HCT116 (cell line): ENCODE results near the gene SOBP. TPM values are rescaled to one million over a fixed set of nuclear protein-coding genes. Genes with fewer than 3 reads are reported as not detected.

Source experiments
- ATAC-seq: fragments of 200-7000 bp; cut with Tn5 transposase; 2 replicates; pipeline ENCODE4 v1.9.1; 2020; ENCODE audit warnings: mild to moderate bottlenecking, moderate library complexity
- BruUV-seq: library from RNA; stranded (reverse); fragments of 400-500 nt; replicated peaks from 2 replicates; lab custom pipeline; 2021; lab: Mats Ljungman, UMichigan
- CTCF ChIA-PET: fragments of 300-600 bp; sonication (Branson Sonifier 250); formaldehyde crosslinking; loops from one replicate; lab custom pipeline; 2021; ENCODE audit warnings: antibody characterized with exemption; lab: Charles Lee
- POLR2A ChIA-PET: fragments of 300-600, 350-600 bp; sonication (Branson Sonifier 250); formaldehyde crosslinking; loops from one replicate; lab custom pipeline; 2021; ENCODE audit warnings: antibody characterized with exemption; lab: Charles Lee
- RAD21 ChIA-PET, 2 experiments: fragments of 300-600 bp; sonication (Branson Sonifier 250); formaldehyde crosslinking; loops; one replicate each; lab custom pipeline; 2023; ENCODE audit warnings: low total read pairs in 2 of 2; ENCODE audit not compliant: uncharacterized antibody in 2 of 2, unreplicated experiment in 2 of 2, low non-redundant PET in 1 of 2; lab: Charles Lee
- DNase-seq: peaks from one replicate; pipeline ENCODE4 v3.0.0-alpha.2; 2010; ENCODE audit warnings: low read depth, low spot score
- H2AFZ ChIP-seq: fragments of 200-600 bp; shearing (Covaris generic), sonication (generic); 2 replicates; pipeline ENCODE4 v1.6.1; 2017; ENCODE audit warnings: low read depth, mixed run types, mixed read lengths, antibody characterized with exemption, low read length; ENCODE audit not compliant: poor library complexity, severe bottlenecking
- H3K27ac ChIP-seq: 2 replicates; pipeline ENCODE4 v1.5.1; 2012; ENCODE audit warnings: low read depth, low read length
- H3K27me3 ChIP-seq: fragments of 200-600 bp; sonication (generic); 2 replicates; pipeline ENCODE4 v1.6.1; 2016; ENCODE audit warnings: mixed run types, low read length, mixed read lengths; ENCODE audit not compliant: insufficient read depth
- H3K36me3 ChIP-seq, 2 experiments: fragments of 200-500 bp in 1 of 2; fragments of 200-600 bp in 1 of 2; sonication (Bioruptor generic) in 1 of 2; sonication (generic) in 1 of 2; 2 replicates each; pipeline versions ENCODE4 v1.5.1 to v1.6.1; 2014 to 2016; ENCODE audit warnings: low read length in 2 of 2, inconsistent platforms in 1 of 2, mixed read lengths in 1 of 2, mixed run types in 1 of 2; ENCODE audit not compliant: insufficient read depth in 2 of 2, control insufficient read depth in 1 of 2
- H3K4me1 ChIP-seq, 2 experiments: fragments of 200-600 bp in 1 of 2; sonication (generic) in 1 of 2; 2 replicates each; pipeline versions ENCODE4 v1.5.1 to v1.6.1; 2012 to 2017; ENCODE audit warnings: low read length in 2 of 2, inconsistent platforms in 1 of 2, mild to moderate bottlenecking in 1 of 2, mixed read lengths in 1 of 2, mixed run types in 1 of 2, moderate library complexity in 1 of 2; ENCODE audit not compliant: insufficient read depth in 2 of 2, control insufficient read depth in 1 of 2
- H3K4me2 ChIP-seq: fragments of 200-600 bp; sonication (generic); 2 replicates; pipeline ENCODE4 v1.6.1; 2017; ENCODE audit warnings: mixed run types, low read length, mixed read lengths
- H3K4me3 ChIP-seq, 2 experiments: fragments of 200-600 bp in 1 of 2; sonication (generic) in 1 of 2; replicated peaks in 1 of 2; 2 replicates each; pipeline ENCODE4 v1.5.1; 2011 to 2016; ENCODE audit warnings: low read length in 2 of 2, control low read depth in 1 of 2, low read depth in 1 of 2, mild to moderate bottlenecking in 1 of 2, mixed read lengths in 1 of 2, mixed run types in 1 of 2
- H3K79me2 ChIP-seq: fragments of 200-600 bp; sonication (generic); 2 replicates; pipeline ENCODE4 v1.6.1; 2017; ENCODE audit warnings: mild to moderate bottlenecking, mixed run types, low read length, moderate library complexity, mixed read lengths; ENCODE audit not compliant: insufficient read depth
- H3K9ac ChIP-seq: fragments of 200-600 bp; sonication (generic); 2 replicates; pipeline ENCODE4 v1.6.1; 2016; ENCODE audit warnings: low read length, mixed read lengths
- H3K9me2 ChIP-seq: fragments of 200-600 bp; sonication (generic), shearing (Covaris generic); 2 replicates; pipeline ENCODE4 v1.6.1; 2017; ENCODE audit warnings: mixed run types, mild to moderate bottlenecking, moderate library complexity; ENCODE audit not compliant: insufficient read depth
- H3K9me3 ChIP-seq, 2 experiments: fragments of 200-500 bp in 1 of 2; fragments of 200-600 bp in 1 of 2; sonication (Bioruptor generic) in 1 of 2; sonication (generic) in 1 of 2; 2 replicates each; pipeline ENCODE4 v1.6.1; 2014 to 2017; ENCODE audit warnings: low read length in 2 of 2, mixed read lengths in 2 of 2, inconsistent platforms in 1 of 2, low read depth in 1 of 2, mild to moderate bottlenecking in 1 of 2, mixed run types in 1 of 2, moderate library complexity in 1 of 2; ENCODE audit not compliant: control insufficient read depth in 1 of 2, insufficient read depth in 1 of 2
- H4K20me1 ChIP-seq: fragments of 200-600 bp; sonication (generic), shearing (Covaris generic); 2 replicates; pipeline ENCODE4 v1.6.1; 2017; ENCODE audit warnings: mixed run types, mild to moderate bottlenecking, moderate library complexity; ENCODE audit not compliant: insufficient read depth
- EZH2 ChIP-seq: fragments of 200-600 bp; sonication (generic); IDR thresholded peaks from 2 replicates; pipeline ENCODE4 v1.6.1; 2017; ENCODE audit warnings: antibody characterized with exemption, mixed run types
- FOSL1 ChIP-seq: IDR thresholded peaks from 2 replicates; pipeline ENCODE4 v1.6.1; 2012; ENCODE audit warnings: low read depth
- YY1 ChIP-seq: IDR thresholded peaks from 2 replicates; pipeline ENCODE4 v1.6.1; 2011; ENCODE audit warnings: low read length, low read depth, moderate library complexity, mild to moderate bottlenecking; ENCODE audit not compliant: insufficient replicate concordance; ENCODE audit errors: extremely low read depth
- ZBTB33 ChIP-seq: IDR thresholded peaks from 2 replicates; pipeline ENCODE4 v1.6.1; 2011; ENCODE audit warnings: mild to moderate bottlenecking, low read length, moderate library complexity; ENCODE audit not compliant: insufficient replicate concordance; ENCODE audit errors: extremely low read depth
- ZFX ChIP-seq: fragments of 450-650 bp; IDR thresholded peaks from 2 replicates; pipeline ENCODE4 v1.6.1; 2017
- intact Hi-C: fragments of 100-400 bp; cut with micrococcal nuclease; formaldehyde crosslinking; loops from 2 replicates; pipeline ENCODE4 v1.10.0; 2022
- total RNA-seq: library from RNA; stranded (reverse); gene quantifications from one replicate; pipeline ENCODE4 v1.2.1, GENCODE V29; 2021; ENCODE audit not compliant: unreplicated experiment

SOBP gene
- total RNA-seq, 1 experiment from 2014 or later: 2.6 TPM

GRCh38 chr6:107556082-107556481 is 66.2 kb downstream of the SOBP start:
- no peaks in the 10 kb centered on the region for H3K9me3 ChIP-seq
- no peak overlapping the region for H3K4me2 ChIP-seq
- no peak overlapping the region for H3K27ac ChIP-seq
- H3K27me3 ChIP-seq: no peaks in the 10 kb centered on the region
- intact Hi-C loops: no loop called here
- ChIA-PET RAD21 (no interaction called here), CTCF (no interaction called here), POLR2A (no interaction called here)
- no peak for ATAC-seq
- TF ChIP-seq ZBTB33: no peak
- TF ChIP-seq EZH2: no peak
- no peak for TF ChIP-seq YY1
- TF ChIP-seq FOSL1: no peak
- no peak for DNase-seq
- no peaks in the 10 kb centered on the region for H3K4me1 ChIP-seq
- H3K36me3 ChIP-seq: no peaks in the 10 kb centered on the region
- no peak overlapping the region for H3K4me3 ChIP-seq
- no peak overlapping the region for H2AFZ ChIP-seq
- H3K9me2 ChIP-seq: no peaks in the 10 kb centered on the region; the same call in 1 of the 2 replicates
- H3K79me2 ChIP-seq: no peaks in the 10 kb centered on the region
- BruUV-seq: no TSS peak
- no peak overlapping the region for H3K9ac ChIP-seq
- no peaks in the 10 kb centered on the region for H4K20me1 ChIP-seq

DNA sequence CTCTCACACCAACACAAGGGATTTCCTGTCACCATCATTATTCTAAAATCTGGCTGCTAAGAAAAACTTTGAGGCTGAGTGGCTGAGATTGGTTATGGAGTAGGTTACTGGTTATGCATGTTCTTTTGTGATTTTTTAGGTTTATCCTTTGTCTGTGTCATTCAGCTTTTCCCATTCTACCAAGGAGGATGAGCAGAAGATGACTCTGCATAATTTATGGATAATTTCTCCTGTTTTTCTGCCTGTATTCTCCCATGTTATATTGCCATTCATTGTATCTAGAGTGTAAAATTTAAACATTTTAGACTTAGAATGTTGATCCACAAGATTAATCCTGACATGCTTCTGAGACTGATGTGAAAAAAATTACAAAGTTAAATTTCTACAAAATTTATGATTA is 67.8 kb downstream of the SOBP start:
- no peaks in the 10 kb centered on the region for H3K4me1 ChIP-seq
- ChIA-PET CTCF (no interaction called here), RAD21 (no interaction called here), POLR2A (no interaction called here)
- DNase-seq (no peak), ATAC-seq (no peak)
- no peaks in the 10 kb centered on the region for H3K9me2 ChIP-seq
- no peak overlapping the region for H3K4me2 ChIP-seq
- H3K79me2 ChIP-seq: no peaks in the 10 kb centered on the region
- no peaks in the 10 kb centered on the region for H3K36me3 ChIP-seq
- no peak overlapping the region for H3K4me3 ChIP-seq
- no peaks in the 10 kb centered on the region for H4K20me1 ChIP-seq
- no TSS peak for BruUV-seq
- H3K9me3 ChIP-seq: no peaks in the 10 kb centered on the region
- intact Hi-C loops: no loop called here
- H3K27ac ChIP-seq: no peak overlapping the region
- H3K27me3 ChIP-seq: no peaks in the 10 kb centered on the region
- no peak for TF ChIP-seq ZFX
- H3K9ac ChIP-seq: no peak overlapping the region
- H2AFZ ChIP-seq: no peak overlapping the region
